HTR-8/SVneo (cell line): Measurements from ENCODE around the gene LAMA3.
A peak's percentile ranks its signal among the peaks of the same experiment; 100 is the strongest.

Source experiments
- DNase-seq: peaks from one replicate; pipeline ENCODE4 v3.0.0; 2011; ENCODE audit warnings: low spot score, mixed read lengths; ENCODE audit not compliant: insufficient read length
- FAIRE-seq: peaks from 2 replicates; lab custom pipeline; 2011; peaks lifted over from hg19 to GRCh38; lab: Jason Lieb, UNC

LAMA3 gene

GRCh38 chr18:23977719-23978483 is 288.6 kb downstream of the LAMA3 start:
- DNase-seq: no peak
- FAIRE-seq: no peak

GRCh38 chr18:23981369-23981980 is 292.2 kb downstream of the LAMA3 start:
- FAIRE-seq (no peak), DNase-seq (no peak)

- DNase-seq (peak; percentile 10), FAIRE-seq (no peak)
Measured at GRCh38 chr18:23982155-23983079, 293.2 kb downstream of the LAMA3 start.

- FAIRE-seq (no peak), DNase-seq (no peak)
Measured at GRCh38 chr18:23983112-23983511, 293.9 kb downstream of the LAMA3 start.

GRCh38 chr18:23986600-23987359 is 297.5 kb downstream of the LAMA3 start:
- DNase-seq (no peak), FAIRE-seq (no peak)

- DNase-seq (no peak), FAIRE-seq (no peak)
Measured at GRCh38 chr18:23990474-23991410, 301.5 kb downstream of the LAMA3 start.

- FAIRE-seq (no peak), DNase-seq (no peak)
Measured at GRCh38 chr18:23992089-23992940, 303.1 kb downstream of the LAMA3 start.

- FAIRE-seq: no peak
Measured at GRCh38 chr18:23992941-23993280, 303.7 kb downstream of the LAMA3 start.

GRCh38 chr18:23994361-23994902 is 305.2 kb downstream of the LAMA3 start:
- no peak for FAIRE-seq

More at GRCh38 chr18:23992941-23993280, 303.7 kb downstream of the LAMA3 start:
- DNase-seq: no peak

GRCh38 chr18:23995180-23995579 is 305.9 kb downstream of the LAMA3 start:
- DNase-seq (no peak), FAIRE-seq (no peak)

More at GRCh38 chr18:23994361-23994902, 305.2 kb downstream of the LAMA3 start:
- peak; percentile 33 for DNase-seq

- DNase-seq (no peak), FAIRE-seq (no peak)
Measured at GRCh38 chr18:23998018-23998417, 308.8 kb downstream of the LAMA3 start.

GRCh38 chr18:23998820-23999219 is 309.6 kb downstream of the LAMA3 start:
- DNase-seq (no peak), FAIRE-seq (no peak)

- FAIRE-seq (no peak), DNase-seq (no peak)
Measured at GRCh38 chr18:24000613-24001490, 311.6 kb downstream of the LAMA3 start.

GRCh38 chr18:24002479-24002878 is 313.2 kb downstream of the LAMA3 start:
- DNase-seq (no peak), FAIRE-seq (no peak)

- FAIRE-seq (no peak), DNase-seq (no peak)
Measured at GRCh38 chr18:24003288-24003687, 314.0 kb downstream of the LAMA3 start.

GRCh38 chr18:24003903-24004640 is 314.8 kb downstream of the LAMA3 start:
- no peak for FAIRE-seq

More at GRCh38 chr18:24003903-24004640, 314.8 kb downstream of the LAMA3 start:
- no peak for DNase-seq
